ENCODE results near the gene PLAC8L1. TPM values are rescaled to one million over a fixed set of nuclear protein-coding genes. Genes with fewer than 3 reads are reported as not detected.

The PLAC8L1 gene
- total and polyA plus RNA-seq, 2 of the 13 experiments (the other 11 are each of a cell fraction or from before 2014, with no cell fraction given), result 0.44 TPM; not detected in 1

DNA sequence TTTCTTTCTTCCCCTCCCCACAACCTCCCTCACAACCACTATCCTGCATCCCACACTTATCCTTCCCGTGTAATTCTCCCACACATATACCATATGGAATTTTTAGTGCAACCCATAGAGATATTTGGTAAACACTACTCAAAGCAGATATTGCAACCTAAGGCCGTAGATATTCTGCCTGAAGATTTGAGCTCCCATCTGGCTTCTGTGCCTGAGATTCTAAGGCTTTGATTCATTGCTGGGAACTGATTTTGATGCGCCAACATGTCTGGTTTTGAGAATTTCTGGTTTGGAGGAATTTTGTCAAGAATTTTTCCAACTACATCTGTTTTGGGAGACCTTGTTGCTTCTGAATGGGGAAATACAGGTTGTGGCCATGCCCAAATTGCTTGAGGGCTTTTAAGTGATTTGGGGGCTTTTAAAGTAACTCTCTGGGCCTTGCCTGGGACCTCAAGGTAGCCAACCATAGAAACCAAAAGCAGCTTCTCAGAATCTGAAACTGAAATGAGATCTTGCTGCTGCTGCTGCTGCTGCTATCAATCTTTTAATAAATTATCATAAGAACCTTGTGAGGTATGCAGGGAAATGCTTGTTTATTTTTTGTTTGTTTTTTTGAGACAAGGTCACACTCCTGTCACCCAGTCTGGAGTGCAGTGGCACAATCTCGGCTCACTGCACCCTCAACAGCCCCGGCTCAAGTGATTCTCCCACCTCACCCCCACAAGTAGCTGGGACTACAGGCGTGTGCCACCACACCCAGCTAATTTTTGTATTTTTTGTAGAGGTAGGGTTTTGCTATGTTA, 36.2 kb downstream of the PLAC8L1 start:
- in situ Hi-C loops (cut with HindIII; ENCODE audit: extremely low pct_ligation_motif_present, low pct_unique_long_range_greater_than_20kb) (no loop called here), intact Hi-C loops (cut with micrococcal nuclease; ENCODE audit: unreplicated experiment) (no loop called here)
- H3K27ac ChIP-seq (ENCODE audit: extremely low read length, insufficient read depth, low read length), result no peak overlapping the region
- H3K27me3 ChIP-seq (ENCODE audit: control insufficient read depth in 1 of 2, insufficient read depth in 2 of 2, low read length in 2 of 2), result no peaks in the 10 kb centered on the region
- H3K4me1 ChIP-seq (ENCODE audit: insufficient read depth, low read length), result peaks cover 8% of the 10 kb centered on the region; the same call in 1 of the 2 replicates
- DNase-seq (ENCODE audit: low spot score) (no peak), ATAC-seq (no peak), FAIRE-seq (no peak)
- H3K36me3 ChIP-seq (replicated peaks in 1 of 2; ENCODE audit: control insufficient read depth in 1 of 2, insufficient read depth in 2 of 2, low read length in 2 of 2), result no peaks in the 10 kb centered on the region
- TF ChIP-seq ZNF20 (CRISPR knock-in tag; IDR thresholded peaks at IDR 0.05), result no peak
- no peak for TF ChIP-seq CAMTA2 (CRISPR knock-in tag; IDR thresholded peaks at IDR 0.05; ENCODE audit: borderline replicate concordance)
- no peak for TF ChIP-seq ZNF253 (CRISPR knock-in tag; IDR thresholded peaks at IDR 0.05; ENCODE audit: borderline replicate concordance)
- no peak for TF ChIP-seq BHLHE40 (IDR thresholded peaks at IDR 0.05; ENCODE audit: low read length)
- TF ChIP-seq KDM5A (IDR thresholded peaks at IDR 0.05; ENCODE audit: borderline replicate concordance, low read length), result no peak
- no peak for TF ChIP-seq ZNF564 (CRISPR knock-in tag; IDR thresholded peaks at IDR 0.05)
- no peak for TF ChIP-seq PLRG1 (conservative IDR thresholded peaks at IDR 0.05)
- no peak for TF ChIP-seq SATB2 (CRISPR knock-in tag; IDR thresholded peaks at IDR 0.05)
- no peak for TF ChIP-seq ZNF350 (CRISPR knock-in tag; IDR thresholded peaks at IDR 0.05; ENCODE audit: borderline replicate concordance, low read depth)
- TF ChIP-seq ZNF704 (CRISPR knock-in tag; IDR thresholded peaks at IDR 0.05; ENCODE audit: borderline replicate concordance), result no peak
- CTCF ChIA-PET (ENCODE audit: low intra/inter-chr PET ratio, low total read pairs), result no interaction called here
- H3K9me3 ChIP-seq (ENCODE audit: low read length), result no peaks in the 10 kb centered on the region
- no TSS peak for BruUV-seq (replicated peaks)
- WGBS (ENCODE audit: low lambda C conversion rate), result 79% methylated on average over 6 of the region's 6 CpGs
- POLR2A ChIA-PET, result no interaction called here
- no peak overlapping the region for H3K4me3 ChIP-seq (replicated peaks in 1 of 3; ENCODE audit: insufficient read depth in 1 of 3, low read depth in 2 of 3, low read length in 3 of 3)
- no peaks in the 10 kb centered on the region for H4K20me1 ChIP-seq (ENCODE audit: insufficient read depth, low read length)
- H3K9ac ChIP-seq (ENCODE audit: insufficient read depth, low read depth, low read length), result no peak overlapping the region
- H3K79me2 ChIP-seq (ENCODE audit: insufficient read depth, low read length), result no peaks in the 10 kb centered on the region
- no peak overlapping the region for H3K4me2 ChIP-seq (ENCODE audit: low read depth, low read length)
- H2AFZ ChIP-seq (ENCODE audit: low read length), result no peak overlapping the region
